ENCODE results near the gene PSMC1.

The PSMC1 gene

DNA sequence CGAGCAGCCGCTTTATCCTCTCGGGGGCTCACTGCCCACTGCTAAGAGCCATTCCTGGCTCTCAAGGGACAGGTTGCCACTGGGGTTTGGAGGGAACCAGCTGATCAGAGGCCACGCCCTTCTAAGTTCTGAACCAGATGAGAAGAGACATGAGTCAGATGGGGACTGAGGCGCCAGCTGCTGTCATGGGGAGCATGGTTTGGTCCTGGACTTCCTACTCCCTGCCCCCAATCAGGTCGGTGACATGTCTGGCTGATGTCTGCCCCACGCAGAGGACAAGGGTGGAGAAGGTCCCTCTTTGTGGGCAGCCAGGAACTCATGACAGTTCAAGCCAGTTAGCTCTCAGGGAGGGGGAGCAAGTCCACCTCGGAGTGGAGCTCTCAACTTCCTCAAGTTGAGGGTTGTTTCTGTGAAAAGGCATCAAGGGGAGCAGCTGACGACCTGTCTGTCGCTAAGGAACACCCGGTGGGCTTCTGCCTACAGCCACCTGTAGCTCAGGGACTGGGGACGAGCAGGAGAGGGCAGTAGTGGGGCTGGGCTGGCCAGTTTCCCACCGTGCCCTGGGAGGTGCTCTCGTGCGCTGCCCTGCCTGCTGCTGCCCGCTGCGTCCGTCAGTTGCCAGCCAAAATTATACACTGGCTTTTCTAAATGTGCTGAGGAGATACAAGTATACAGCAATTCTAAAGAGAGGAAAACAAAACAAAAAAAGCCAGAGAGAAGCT lies 20.5 kb downstream of the PSMC1 start:
- no peak for DNase-seq (ENCODE audit: low read depth in 2 of 2)

DNA sequence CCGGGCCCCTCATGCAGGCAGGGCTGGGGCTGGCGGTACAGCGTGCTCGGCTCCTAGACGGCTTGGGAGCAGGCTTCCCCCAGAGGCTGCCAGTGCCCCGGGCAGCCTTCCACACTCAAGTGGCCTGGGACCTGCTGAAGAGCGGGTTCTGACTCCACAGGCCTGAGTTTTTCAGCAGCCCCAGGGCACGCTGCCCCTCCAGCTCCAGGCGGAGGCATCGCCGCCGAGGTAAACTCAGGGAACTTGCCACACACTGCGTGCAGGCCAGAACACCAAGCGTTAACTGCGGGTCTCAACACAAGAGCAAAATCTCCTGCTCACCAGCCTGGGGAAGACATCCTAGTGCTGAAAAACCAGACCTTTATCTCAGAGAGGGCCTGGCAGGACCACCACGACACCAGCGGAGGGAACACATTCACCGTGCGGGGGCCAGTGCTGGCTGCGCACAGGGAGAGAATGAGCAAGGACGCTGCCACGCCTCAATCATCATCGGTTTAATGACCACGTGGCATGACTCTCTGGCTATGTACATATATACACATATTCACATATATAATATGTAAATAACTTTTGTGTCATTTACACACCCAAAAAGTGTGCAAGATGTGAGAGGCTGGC lies 21.3 kb downstream of the PSMC1 start:
- DNase-seq (ENCODE audit: low read depth in 2 of 2) = no peak

DNA sequence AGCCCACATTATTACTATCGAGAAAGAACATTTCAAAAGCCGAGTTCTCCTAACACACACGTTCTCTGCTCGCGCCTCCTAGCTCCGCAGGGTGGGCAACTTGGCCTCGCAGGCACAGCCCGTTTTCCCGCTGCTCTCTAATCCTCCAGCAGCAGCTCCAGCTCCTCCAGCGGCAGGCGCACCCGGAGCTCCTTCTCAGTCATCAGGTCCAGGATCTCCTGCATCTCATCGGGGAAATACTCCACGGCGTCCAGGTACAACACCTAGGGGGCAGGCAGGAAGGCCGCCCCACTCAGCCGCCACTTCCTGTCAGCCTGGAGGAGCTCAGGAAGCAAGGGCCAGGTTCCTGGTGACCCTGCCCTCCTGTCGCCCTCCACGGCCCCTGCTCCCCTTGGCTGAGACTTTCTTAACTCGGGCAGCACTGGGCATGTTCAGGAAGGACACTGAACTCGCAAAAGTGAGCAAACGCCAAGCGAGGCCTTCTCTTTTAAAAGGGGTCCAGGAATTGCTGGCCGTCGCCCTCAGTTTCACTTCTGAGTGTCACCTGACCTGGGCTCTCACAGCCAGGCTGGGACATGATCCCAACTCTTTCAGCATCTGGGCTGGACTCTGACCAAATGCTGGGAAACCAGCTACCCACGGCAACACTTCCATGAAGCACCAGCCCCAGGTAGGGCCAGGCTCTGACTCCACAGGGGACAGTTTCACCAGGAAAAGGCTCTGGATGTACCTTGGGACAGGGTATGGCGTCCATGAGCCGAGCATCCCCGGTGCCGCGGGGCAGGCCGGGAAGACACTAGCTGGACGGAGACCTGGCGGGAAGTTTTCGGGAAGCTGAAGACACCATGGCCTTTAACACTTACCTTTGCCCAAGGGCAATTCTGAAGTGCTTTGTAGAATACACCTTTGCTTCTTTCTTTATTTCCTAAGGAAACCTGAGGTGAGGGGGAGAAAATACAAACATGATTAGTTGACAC lies 22.1 kb downstream of the PSMC1 start:
- DNase-seq (ENCODE audit: low read depth in 2 of 2) = no peak

DNA sequence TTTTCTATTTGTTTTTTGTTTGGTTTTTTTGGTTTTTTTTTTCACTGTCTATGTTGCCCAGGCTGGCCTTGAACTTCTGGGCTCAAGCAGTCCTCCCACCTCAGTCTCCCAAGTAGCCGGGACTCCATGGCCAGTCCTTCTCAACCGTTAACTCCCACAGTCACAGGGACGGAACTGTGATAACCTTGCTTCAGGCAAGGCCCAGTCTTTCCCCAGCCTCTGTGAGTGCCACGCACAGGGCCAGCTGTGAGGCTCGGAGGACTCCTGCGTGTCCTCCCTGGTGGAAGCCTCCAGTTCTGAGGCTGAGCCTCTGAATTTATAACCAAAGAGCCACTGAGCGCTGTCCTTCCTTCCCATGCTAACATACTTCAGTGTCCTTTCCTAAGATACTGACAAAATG lies 23.7 kb downstream of the PSMC1 start:
- no peak for DNase-seq (ENCODE audit: low read depth in 2 of 2)

DNA sequence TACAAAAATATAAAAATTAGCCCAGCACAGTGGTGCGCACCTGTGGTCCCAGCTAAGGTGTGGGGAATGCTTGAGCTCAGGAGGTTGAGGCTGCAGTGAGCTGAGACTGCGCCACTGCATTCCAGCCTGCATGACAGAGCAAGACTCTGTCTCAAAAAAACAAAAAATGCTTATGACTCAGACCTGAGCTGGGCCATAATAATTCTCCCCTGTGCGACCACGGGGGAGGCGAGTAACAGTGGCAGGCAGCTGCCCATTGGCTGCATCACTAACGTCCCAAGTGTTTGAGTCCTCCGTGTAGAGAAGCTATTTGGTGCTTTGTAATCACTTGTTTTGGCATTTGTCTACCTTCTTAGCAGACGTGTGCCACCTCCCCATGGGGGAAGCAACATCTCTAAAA lies 24.9 kb downstream of the PSMC1 start:
- DNase-seq (ENCODE audit: low read depth in 2 of 2) = no peak

DNA sequence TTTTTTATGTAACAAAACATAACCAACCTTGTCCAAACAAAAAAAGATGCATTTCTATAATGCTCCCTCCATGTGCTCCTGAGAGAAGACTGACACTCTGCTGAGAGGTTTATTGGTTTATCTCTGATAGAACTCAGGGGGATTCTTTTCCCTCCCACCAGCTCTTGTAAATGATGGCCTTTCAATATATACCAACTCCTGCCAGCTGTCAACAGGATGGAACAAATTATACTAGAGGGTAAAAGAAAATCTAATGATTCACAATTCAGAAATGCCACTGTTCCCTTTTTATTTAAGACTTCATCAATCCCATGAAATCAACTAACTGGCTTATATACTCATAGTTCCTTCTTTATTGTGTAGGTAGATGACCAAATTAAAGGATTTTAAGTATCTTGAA lies 25.4 kb downstream of the PSMC1 start:
- no peak for DNase-seq (ENCODE audit: low read depth in 2 of 2)

DNA sequence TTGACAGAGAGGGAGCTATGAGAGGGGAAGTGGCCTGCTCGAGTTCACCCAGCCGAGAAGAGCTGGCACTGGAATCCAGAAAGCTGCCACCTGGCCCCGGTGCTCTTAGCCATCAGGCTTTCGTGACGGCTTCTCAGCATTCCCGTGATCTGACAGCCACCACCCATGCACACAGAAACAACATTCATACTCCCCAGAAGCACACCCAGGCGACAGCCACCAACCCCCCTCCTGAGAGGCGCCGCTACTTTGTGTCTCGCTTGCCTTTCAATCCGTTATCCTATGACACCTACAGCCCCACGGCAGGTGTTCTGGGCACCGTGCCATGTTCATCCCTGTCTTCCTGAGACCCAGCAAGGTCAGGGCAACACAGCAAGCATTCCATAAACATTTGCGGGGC lies 31.4 kb downstream of the PSMC1 start:
- no peak for DNase-seq (ENCODE audit: low read depth in 2 of 2)

DNA sequence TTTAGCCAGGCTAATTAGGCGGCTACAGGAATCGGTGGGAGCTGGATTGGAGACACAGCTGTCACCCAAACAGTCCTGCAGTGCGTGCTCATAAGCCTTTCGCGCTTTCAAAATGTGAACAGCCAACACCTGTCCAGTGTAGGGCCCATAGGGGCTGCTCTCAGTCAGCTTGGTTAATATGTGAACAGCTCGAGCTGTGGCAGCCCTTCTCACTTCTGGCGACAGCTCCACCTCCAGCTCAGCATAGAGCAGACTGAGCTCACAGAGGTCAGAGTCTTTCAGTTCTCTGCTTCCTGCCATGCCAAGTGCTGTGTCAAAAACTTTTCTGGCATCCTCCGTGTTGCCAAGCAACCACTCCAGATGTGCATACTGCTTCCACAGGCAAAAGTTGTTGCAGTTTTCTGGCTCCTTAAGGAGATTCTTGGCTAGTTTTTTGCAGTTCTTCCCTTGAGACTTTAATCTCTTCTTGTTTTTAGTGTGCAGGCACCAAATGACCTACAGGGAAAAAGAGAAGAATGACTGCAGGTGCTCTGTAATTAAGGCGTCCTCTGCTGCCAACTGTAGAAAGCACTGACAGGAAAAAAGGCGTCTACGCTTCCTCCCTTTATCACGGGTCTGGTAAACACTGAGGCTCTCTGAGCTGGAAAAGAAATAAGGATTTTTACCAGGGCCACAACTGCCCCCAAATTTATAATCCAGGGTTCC lies 32.5 kb downstream of the PSMC1 start:
- DNase-seq (ENCODE audit: low read depth in 2 of 2) = no peak

DNA sequence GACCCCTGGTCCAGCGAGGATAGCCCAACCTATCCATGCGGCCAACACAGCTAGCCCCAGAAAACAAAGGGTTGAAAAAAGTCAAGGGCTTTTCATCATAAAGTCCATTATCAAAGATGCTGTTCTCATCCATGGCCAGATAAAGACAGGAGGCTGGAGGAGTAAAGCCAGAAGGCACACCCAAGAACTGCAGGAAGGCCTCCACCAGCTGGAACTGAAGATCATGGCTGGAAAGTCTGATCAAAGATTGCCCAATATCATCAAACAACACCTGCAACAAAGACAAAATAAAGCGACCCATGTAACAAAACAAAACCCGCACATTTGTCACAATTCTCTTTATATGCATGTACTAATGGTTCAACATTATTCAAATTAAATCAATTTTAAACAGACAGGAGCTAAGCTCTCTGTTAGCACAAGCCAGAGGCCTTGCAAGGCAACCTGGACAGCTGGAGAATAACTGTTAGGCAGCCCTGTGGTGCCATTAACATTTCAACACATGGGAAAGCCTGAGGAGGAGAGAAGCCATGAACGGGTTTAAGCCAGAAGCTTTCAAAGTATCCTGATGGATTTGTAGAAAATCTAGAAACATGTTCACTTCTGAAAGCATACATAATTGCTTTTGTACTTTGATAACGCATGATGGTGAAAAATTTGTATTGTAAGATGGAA lies 34.1 kb downstream of the PSMC1 start:
- no peak for DNase-seq (ENCODE audit: low read depth in 2 of 2)

DNA sequence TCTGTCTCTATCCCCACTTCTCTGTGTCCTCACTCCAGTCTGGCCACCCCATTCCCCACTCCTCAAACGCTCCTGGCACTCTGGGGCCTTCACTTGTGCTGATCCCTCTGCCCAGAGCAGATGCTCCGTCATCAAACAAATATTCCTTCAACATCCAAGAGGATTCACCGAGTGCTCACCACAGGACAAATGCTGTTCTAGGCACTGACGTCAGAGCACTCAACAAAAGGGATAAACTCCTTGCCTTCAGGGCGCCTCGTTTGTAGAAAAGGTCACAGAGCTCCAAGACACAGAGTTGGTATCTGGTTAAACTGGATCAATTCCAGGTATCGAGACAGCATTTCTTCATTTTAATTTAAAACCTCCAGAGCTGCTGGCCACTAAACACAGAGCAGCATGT lies 35.3 kb downstream of the PSMC1 start:
- DNase-seq (ENCODE audit: low read depth in 2 of 2) = no peak

DNA sequence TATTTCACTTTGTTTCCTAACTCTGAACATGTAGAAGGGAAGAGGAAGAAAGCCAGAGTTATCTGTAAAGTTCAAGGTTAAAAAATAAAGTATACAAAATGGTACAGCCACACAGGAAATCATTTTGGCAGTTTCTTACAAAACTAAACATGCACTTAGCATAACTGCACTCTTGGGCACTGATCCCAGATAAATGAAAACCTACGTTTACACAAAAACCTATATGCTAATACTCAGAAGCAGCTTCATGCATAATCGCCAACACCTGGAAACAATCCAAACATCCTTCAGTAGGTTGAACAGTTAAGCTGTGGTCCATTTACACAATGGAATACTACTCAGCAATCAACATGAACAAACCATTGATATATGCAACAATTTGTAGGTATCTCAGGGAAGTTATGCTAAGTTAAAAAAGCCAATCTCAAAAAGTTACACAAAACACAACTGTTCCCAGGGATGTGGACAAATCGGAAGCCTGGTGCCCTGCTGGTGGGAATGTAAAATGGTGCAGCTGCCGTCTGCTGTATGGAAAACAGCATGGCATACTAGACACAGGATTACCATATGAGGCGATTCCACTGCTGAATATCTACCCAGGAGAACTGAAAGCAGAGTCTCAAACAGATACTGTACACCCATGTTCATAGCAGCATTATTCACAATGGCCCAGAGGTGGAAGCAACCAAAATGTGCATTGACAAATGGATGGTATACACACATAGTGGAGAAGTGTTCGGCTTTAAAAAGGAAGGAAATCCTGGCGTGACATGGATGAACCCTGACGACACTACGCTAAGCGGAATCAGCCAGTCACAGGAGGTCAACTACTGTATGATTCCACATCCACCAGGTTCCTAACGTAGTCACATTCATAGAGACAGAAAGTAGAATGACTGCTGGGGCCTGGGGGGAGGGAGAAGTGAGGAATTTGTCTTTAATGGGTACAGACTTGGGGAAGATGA lies 37.7 kb downstream of the PSMC1 start:
- DNase-seq (ENCODE audit: low read depth in 2 of 2) = no peak

DNA sequence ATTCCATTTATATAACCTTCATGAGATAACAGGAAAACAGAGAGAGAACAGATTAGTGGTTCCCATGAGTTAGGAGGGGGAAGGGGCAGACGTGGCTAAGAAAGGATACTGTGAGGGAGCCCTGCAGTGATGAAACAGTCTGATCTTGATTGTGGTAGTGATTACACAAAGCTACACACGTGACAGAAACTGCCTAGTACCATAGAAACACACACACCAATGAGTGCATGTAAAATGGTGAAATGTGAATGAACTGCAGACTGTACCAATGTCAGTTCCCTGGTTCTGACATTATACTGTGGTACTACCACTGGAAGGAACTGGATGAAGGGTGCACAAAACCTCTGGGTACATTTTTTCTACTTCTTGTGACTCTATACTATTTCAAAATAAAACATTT lies 38.5 kb downstream of the PSMC1 start:
- DNase-seq (ENCODE audit: low read depth in 2 of 2) = no peak

DNA sequence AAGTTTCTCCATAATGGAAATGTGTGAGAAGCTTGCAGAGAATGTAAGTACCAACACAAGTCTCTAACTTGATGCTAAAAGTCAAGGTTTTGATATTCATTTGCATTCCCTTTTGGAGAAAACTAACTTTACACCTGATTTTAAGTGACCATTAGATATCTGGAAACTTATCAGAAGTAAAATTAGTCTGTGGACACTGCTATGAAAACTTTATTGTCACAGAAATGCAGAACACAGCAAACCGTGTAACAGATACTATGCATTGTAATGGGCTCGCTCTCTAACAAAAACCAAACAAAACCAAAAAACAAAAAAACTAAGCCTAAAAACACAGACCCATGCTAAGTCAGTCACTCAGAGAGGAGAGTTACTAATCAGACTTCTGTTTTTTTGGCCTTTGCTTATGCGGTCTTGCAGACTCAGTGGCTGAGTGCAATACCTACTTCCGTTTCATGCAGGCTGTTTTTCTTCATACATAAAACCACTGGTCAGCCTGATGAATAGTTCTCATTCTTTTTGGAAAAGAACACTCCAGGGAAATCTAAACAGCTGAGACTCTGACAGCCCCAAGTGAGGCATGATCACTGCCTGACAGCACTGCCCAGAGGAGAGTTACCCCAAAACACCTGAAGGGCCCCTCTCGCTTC lies 39.6 kb downstream of the PSMC1 start:
- DNase-seq (ENCODE audit: low read depth in 2 of 2) = no peak

DNA sequence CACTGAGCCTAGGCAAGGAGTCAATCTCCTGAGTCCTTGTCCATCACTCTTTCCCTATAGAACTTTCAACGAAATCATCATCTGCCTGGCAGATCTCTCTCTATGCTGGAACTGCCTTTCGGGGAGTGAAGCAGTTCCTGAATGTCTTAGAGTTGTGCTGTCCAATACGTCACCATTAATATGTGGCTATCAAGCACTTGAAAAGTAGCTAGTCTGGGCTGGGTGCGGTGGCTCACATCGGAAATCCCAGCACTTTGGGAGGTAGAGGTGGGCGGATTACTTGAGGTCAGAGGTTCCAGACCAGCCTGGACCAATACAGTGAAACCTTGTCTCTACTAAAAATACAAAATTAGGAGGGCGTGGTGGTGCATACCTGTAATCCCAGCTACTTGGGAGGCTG lies 40.3 kb downstream of the PSMC1 start:
- DNase-seq (ENCODE audit: low read depth in 2 of 2) = no peak

DNA sequence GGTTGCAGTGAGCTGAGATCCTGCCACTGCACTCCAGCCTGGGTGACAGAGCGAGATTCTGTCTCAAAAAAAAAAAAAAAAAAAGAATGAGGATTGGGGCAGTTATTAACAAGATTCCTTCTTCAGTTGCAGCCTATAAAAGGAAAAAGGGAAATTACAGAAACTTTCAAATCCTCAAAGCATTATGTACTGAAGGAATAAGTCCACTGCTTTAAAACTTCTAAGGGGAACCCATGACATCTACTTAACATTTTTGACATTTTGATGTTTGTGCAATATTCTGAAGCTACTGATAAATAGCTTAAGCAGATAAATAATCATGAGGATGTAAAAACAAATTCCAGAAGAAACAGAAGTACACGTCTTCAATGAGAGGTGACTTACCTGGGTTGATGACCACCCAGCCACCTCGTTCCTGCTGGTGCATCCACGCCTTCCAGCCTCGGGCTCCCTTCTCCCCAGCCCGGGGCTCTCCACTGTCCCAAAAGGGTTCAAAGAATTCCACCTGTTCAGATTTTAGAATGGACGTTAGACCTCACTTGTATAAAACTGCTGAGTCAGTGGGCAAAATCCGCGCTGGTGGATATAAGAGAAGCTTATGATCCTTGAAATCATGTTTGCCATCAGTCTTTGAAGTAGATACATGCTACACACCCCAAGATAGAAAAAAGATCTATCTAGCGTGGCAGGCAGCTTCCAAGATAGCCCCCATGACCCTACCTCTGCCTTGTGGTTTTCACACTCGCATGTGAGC lies 41.7 kb downstream of the PSMC1 start:
- no peak for DNase-seq (ENCODE audit: low read depth in 2 of 2)

DNA sequence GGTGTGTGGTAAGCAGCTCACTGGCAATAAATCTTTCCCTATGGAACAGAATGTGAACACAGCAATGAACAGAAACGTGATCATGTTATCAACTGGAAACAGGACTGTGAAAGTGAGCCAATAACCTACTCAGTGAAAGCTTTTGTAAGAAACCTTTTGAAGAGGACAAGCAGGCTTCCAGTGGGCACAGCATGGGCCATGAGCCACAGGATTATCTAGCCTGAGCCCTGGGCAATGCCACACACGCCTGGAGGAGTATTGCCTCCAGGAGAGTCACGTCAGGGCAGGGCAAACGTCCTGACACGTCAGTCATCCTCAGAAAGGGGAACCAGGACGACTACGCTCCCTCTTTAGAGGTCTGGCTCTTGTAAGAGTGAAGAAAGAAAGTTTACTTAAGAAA lies 43.1 kb downstream of the PSMC1 start:
- no peak for DNase-seq (ENCODE audit: low read depth in 2 of 2)

DNA sequence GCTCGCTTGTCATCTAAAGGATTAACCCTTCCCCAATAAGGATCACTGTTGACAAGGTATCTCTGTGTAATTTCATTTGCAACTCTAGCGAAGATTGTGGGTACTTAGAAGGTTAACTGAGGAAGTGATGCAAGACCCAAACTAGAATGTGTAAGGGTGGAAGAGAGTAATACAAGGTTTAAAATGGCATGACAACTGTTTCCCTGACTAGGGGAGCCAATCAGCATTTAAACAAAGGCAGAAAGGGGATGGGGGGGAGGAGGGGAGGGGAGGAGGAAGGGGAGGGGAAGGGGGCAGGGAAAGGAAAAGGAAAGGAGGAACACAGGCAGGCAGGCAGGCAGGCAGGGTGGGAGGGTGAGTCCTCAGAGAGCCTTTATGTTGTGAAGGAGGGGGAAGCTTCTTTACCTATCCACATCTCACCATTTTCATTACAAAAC lies 44.3 kb downstream of the PSMC1 start:
- no peak for DNase-seq (ENCODE audit: low read depth in 2 of 2)

DNA sequence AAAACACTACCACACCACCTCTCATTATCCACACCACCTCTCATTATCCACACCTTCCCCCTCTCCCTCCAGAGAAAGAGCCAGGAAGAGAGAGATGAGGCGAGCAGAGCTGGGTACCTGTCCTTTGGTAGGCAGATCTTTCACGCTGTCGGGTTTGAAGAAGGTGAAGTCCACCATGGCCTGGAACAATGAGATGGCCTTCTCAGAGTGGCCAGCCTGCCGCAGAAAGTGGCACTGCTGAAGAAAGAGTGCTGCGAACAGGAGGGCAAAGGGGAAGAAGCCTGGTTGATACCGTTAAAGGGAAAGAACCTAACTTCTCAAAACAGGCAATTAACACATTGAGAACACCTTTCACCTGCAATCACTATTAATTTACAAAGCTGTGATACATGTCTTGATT lies 44.8 kb downstream of the PSMC1 start:
- no peak for DNase-seq (ENCODE audit: low read depth in 2 of 2)

DNA sequence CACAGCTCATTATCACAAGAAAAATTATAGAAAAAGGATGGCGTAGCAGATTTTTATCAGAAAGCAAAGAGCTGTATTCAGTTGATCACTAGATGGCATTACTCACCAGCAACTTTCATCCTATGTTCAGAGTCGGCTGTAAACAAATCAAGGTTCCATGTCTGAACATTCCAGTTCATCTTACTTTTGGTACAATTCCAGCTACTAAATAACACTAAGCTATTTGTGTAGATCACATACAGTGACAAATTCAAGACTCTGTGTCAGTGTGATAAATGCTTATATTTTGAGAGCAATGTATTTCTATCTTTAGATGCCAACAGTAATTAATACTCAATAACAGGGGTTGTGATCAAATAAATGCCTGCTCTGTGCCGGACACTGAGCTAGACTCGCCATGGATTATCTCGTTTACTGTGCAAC lies 45.3 kb downstream of the PSMC1 start:
- DNase-seq (ENCODE audit: low read depth in 2 of 2) = no peak
